HFF-Myc (cell line): Measurements from ENCODE around the gene CCDC9B.

Experiments
- DNase-seq: peaks from one replicate; pipeline ENCODE4 v3.0.0-alpha.2; 2011; ENCODE audit warnings: low read depth; ENCODE audit errors: extremely low read depth
- H3K4me3 ChIP-seq: replicated peaks from 2 replicates; pipeline ENCODE4 v1.5.1; 2011; ENCODE audit warnings: low read depth, mild to moderate bottlenecking, control low read depth, low read length
- CTCF ChIP-seq: IDR thresholded peaks from 2 replicates; pipeline ENCODE4 v1.5.1; 2012; ENCODE audit warnings: mild to moderate bottlenecking, low read depth, low read length, control low read depth; ENCODE audit errors: missing control alignments

Gene CCDC9B

GRCh38 chr15:40365016-40365415 lies 24.3 kb upstream of the CCDC9B start:
- no peak overlapping the region for H3K4me3 ChIP-seq
- no peak for DNase-seq
- no peak for TF ChIP-seq CTCF

- TF ChIP-seq CTCF = no peak
- no peak overlapping the region for H3K4me3 ChIP-seq
- DNase-seq = no peak
Observed at GRCh38 chr15:40364251-40364650, 23.5 kb upstream of the CCDC9B start.

- DNase-seq = no peak
- no peak for TF ChIP-seq CTCF
- no peak overlapping the region for H3K4me3 ChIP-seq
Observed at GRCh38 chr15:40363611-40364010, 22.9 kb upstream of the CCDC9B start.

- DNase-seq = no peak
- TF ChIP-seq CTCF = no peak
- no peak overlapping the region for H3K4me3 ChIP-seq
Observed at GRCh38 chr15:40361640-40362039, 20.9 kb upstream of the CCDC9B start.

- H3K4me3 ChIP-seq = no peak overlapping the region
- DNase-seq = no peak
- no peak for TF ChIP-seq CTCF
Observed at GRCh38 chr15:40360015-40360414, 19.3 kb upstream of the CCDC9B start.

GRCh38 chr15:40358471-40359353 lies 18.0 kb upstream of the CCDC9B start:
- no peak for TF ChIP-seq CTCF
- peak overlapping the region; percentile 38 for H3K4me3 ChIP-seq
- DNase-seq = no peak
